ENCODE results near the gene TMUB1.

Gene TMUB1

GRCh38 chr7:151088856-151089699 is 5.8 kb upstream of the TMUB1 start:
- peak overlapping the region; percentile 75 for H3K4me3 ChIP-seq (ENCODE audit: low read depth, low read length)
- TF ChIP-seq CTCF (IDR thresholded peaks at IDR 0.05; ENCODE audit: insufficient read depth, low read length, missing control alignments), result no peak
- POLR2A ChIA-PET, result interaction anchor here (0.7 to 2.0 kb wide), 4 partner anchors 12 to 61 kb away, joined by 4 to 6 read pairs (median 5); partner anchors contain the start of gene ABCB8
- CTCF ChIA-PET, result interaction anchor here (0.8 to 19.2 kb wide), 6 partner anchors 21 to 155 kb away, joined by 4 to 347 read pairs (median 4); no protein-coding TSS in a partner anchor
- DNase-seq (ENCODE audit: low read depth, low spot score), result no peak

GRCh38 chr7:151088019-151088855 is 4.9 kb upstream of the TMUB1 start:
- no peak for DNase-seq (ENCODE audit: low read depth, low spot score)
- ChIA-PET POLR2A (interaction anchor here (1.5 to 2.0 kb wide), 3 partner anchors 12 to 25 kb away, joined by 5 to 6 read pairs (median 5); no protein-coding TSS in a partner anchor), CTCF (interaction anchor here (0.7 to 19.2 kb wide), 8 partner anchors 12 to 156 kb away, joined by 3 to 347 read pairs (median 4); no protein-coding TSS in a partner anchor)
- TF ChIP-seq CTCF (IDR thresholded peaks at IDR 0.05; ENCODE audit: insufficient read depth, low read length, missing control alignments), result no peak
- H3K4me3 ChIP-seq (ENCODE audit: low read depth, low read length), result peak overlapping the region; percentile 75

- ChIA-PET POLR2A (interaction anchor here (1.5 kb wide), 2 partner anchors 11 to 26 kb away, joined by 5 read pairs; no protein-coding TSS in a partner anchor), CTCF (interaction anchor here (0.7 to 19.2 kb wide), 6 partner anchors 9 to 77 kb away, joined by 3 to 347 read pairs (median 4); no protein-coding TSS in a partner anchor)
- DNase-seq (ENCODE audit: low read depth, low spot score), result no peak
- peak; percentile 42 for TF ChIP-seq CTCF (IDR thresholded peaks at IDR 0.05; ENCODE audit: insufficient read depth, low read length, missing control alignments)
- H3K4me3 ChIP-seq (ENCODE audit: low read depth, low read length), result peak overlapping the region; percentile 75
Measured at GRCh38 chr7:151087245-151088018, 4.1 kb upstream of the TMUB1 start.

- POLR2A ChIA-PET, result no interaction called here
Measured at GRCh38 chr7:151086802-151087244, 3.5 kb upstream of the TMUB1 start.

More at GRCh38 chr7:151086802-151087244, 3.5 kb upstream of the TMUB1 start:
- H3K4me3 ChIP-seq (ENCODE audit: low read depth, low read length), result peak overlapping the region; percentile 75
- no peak for DNase-seq (ENCODE audit: low read depth, low spot score)
- TF ChIP-seq CTCF (IDR thresholded peaks at IDR 0.05; ENCODE audit: insufficient read depth, low read length, missing control alignments), result no peak
- CTCF ChIA-PET, result interaction anchor here (0.9 to 19.2 kb wide), 3 partner anchors 9 to 27 kb away, joined by 4 to 347 read pairs (median 7); no protein-coding TSS in a partner anchor

Data from AG04449 (cell line).